ENCODE results near the gene ICE1.

The ICE1 gene

DNA sequence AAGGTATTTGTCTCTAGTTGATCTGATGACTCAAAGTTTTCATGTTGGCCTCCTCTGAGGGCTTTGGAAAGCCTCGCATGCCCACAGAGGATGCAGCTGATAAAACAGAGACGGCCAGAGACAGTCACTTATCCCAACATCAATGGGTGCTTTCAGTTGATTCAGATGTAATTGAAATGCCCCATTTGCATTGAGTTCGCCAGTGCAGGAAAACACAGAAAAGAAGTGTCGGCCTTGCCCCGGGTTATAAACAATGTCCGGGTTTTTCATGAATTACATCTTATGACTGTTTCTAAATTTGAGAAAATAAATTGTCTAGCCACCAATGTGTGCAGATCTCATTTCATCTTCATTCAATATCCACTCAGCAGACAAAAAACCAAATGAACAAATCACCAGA, 42.2 kb upstream of the ICE1 start:
- TF ChIP-seq CTCF (IDR thresholded peaks at IDR 0.05), result no peak

- TF ChIP-seq CTCF (IDR thresholded peaks at IDR 0.05), result no peak
Observed at GRCh38 chr5:5381310-5381913, 41.1 kb upstream of the ICE1 start.

DNA sequence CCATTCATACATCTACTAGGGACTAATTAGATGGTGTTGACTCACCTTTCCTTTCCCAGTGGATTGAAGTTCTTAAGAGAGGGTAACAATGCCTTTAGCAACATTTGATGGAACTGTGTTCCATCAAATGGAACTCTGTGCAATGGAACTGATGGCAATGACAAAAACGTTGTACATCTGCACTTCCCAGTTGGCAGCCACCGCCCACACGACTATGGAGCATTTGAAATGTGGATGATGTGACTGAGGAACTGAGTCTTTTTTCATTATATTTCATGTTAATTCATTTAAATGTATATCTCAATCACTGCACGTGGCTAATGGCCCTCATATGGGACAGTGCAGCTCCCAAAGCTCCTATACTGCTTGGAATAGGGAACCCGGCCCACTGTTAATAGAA, 39.0 kb upstream of the ICE1 start:
- no peak for TF ChIP-seq CTCF (IDR thresholded peaks at IDR 0.05)

GRCh38 chr5:5384660-5385330, 37.7 kb upstream of the ICE1 start:
- no peak for TF ChIP-seq CTCF (IDR thresholded peaks at IDR 0.05)

GRCh38 chr5:5385331-5385662, 37.2 kb upstream of the ICE1 start:
- TF ChIP-seq CTCF (IDR thresholded peaks at IDR 0.05), result no peak

DNA sequence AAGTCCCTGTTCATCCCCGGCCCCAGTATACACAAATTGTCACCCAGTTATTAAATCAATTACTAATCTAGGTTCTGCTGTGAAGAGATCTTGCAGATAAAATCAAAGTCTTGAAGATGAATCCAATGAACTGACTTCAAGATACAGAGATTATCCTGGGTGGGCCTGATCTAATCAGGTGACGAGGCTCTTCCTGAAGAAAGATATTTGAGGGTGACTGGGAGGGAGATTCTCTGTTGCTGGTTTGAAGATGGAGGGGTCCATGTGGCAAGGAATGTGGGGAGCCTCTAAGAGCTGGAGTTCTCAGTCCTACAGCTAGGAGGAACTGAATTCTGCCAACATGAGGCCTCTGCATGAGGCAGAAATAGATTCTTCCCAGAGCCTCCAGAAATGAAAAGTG, 36.1 kb upstream of the ICE1 start:
- no peak for TF ChIP-seq CTCF (IDR thresholded peaks at IDR 0.05)

DNA sequence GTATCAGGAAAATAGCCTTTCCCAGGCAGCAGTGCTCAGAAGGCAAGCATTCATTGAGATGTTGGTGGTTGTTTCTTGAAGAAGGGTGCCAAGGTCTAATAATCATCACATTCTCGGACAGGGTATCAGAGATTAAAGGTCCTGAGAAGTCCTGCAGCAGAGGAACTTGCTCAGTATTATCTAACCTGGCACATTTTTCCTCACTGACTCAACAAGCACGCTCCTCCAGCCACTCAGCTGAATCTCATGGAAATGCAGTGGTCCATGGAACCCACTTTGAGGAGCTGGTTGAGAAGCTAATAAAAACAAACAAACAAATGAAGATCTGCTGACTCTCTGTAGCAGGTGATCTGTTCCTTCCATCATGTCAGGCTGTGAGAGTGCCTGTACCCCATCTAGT, 35.3 kb upstream of the ICE1 start:
- TF ChIP-seq CTCF (IDR thresholded peaks at IDR 0.05), result no peak

- TF ChIP-seq CTCF (IDR thresholded peaks at IDR 0.05), result no peak
Observed at GRCh38 chr5:5387777-5388176, 34.7 kb upstream of the ICE1 start.

Data from LNCAP (cell line).